ENCODE data around the gene HPX.
A peak's percentile ranks its signal among the peaks of the same experiment; 100 is the strongest.

The HPX gene

GRCh38 chr11:6405846-6406245 is 34.9 kb downstream of the HPX start:
- DNase-seq (ENCODE audit: low read depth) = no peak
- H3K4me3 ChIP-seq (ENCODE audit: low read length) = no peak overlapping the region

GRCh38 chr11:6405052-6405667 is 35.6 kb downstream of the HPX start:
- TF ChIP-seq CTCF (conservative IDR thresholded peaks at IDR 0.05; ENCODE audit: low read length) = no peak
- H3K4me3 ChIP-seq (ENCODE audit: low read length) = no peak overlapping the region
- DNase-seq (ENCODE audit: low read depth) = no peak

More at GRCh38 chr11:6405846-6406245, 34.9 kb downstream of the HPX start:
- TF ChIP-seq CTCF (conservative IDR thresholded peaks at IDR 0.05; ENCODE audit: low read length) = no peak

DNA sequence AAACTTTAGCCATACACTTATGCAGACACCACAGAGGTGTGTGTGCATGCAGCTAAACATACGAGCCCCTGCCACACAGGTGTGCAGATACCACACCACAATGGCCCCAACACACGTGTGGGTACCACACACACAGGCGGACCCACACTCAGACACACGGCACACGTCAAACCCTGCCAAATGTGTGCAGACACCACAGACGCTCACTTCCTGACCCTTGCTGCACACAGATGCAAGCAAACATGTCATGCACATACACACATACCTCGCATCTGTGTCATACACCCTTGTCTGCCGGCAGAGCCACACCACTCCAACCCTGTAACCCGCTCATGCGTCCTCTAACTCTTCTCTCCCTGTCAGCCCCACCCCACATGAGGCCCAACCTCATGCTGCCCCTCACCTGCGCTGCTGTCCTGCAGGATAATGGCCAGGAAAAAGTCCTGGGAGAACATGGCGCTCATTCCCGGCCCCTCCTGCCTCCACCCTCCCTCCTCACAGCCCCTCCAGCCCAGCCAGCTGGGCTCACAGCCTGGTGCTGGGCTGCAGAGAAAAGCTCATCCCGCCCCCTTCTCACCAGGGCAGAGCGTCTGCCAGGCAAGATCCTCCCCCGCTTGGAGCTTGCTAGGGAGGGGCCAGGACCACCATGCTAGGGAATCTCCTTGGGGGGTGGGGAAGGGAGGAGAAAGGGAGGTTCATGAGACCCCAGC is 36.3 kb downstream of the HPX start:
- TF ChIP-seq CTCF (conservative IDR thresholded peaks at IDR 0.05; ENCODE audit: low read length) = no peak
- H3K4me3 ChIP-seq (ENCODE audit: low read length) = no peak overlapping the region

DNA sequence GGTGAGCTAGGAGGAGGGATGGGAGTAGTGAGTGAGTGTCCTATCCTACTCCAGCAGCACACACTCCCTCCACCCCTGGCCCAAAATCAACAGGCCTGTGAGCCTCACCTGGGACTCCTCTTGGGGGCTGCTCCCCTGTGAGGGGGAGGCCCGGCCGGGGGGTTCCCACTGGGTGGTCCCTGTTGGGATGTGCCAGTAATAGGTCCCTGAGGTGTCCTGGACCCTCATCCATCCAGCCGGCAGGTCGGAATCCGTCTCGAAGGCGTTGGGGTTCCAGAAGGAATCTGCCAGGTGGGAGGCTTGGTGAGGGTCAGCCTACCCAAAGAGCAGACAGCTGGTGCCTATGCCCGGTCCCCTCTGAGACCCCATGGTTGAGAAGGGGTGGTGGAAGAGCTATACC is 37.2 kb downstream of the HPX start:
- DNase-seq (ENCODE audit: low read depth) = no peak
- H3K4me3 ChIP-seq (ENCODE audit: low read length) = no peak overlapping the region

More for the DNA sequence above, 36.3 kb downstream of the HPX start:
- peak; percentile 61 for DNase-seq (ENCODE audit: low read depth)

GRCh38 chr11:6402561-6402981 is 38.2 kb downstream of the HPX start:
- no peak for DNase-seq (ENCODE audit: low read depth)
- H3K4me3 ChIP-seq (ENCODE audit: low read length) = no peak overlapping the region
- TF ChIP-seq CTCF (conservative IDR thresholded peaks at IDR 0.05; ENCODE audit: low read length) = no peak

More for the DNA sequence above, 37.2 kb downstream of the HPX start:
- no peak for TF ChIP-seq CTCF (conservative IDR thresholded peaks at IDR 0.05; ENCODE audit: low read length)

GRCh38 chr11:6402061-6402470 is 38.7 kb downstream of the HPX start:
- no peak for TF ChIP-seq CTCF (conservative IDR thresholded peaks at IDR 0.05; ENCODE audit: low read length)
- no peak for DNase-seq (ENCODE audit: low read depth)
- H3K4me3 ChIP-seq (ENCODE audit: low read length) = no peak overlapping the region

DNA sequence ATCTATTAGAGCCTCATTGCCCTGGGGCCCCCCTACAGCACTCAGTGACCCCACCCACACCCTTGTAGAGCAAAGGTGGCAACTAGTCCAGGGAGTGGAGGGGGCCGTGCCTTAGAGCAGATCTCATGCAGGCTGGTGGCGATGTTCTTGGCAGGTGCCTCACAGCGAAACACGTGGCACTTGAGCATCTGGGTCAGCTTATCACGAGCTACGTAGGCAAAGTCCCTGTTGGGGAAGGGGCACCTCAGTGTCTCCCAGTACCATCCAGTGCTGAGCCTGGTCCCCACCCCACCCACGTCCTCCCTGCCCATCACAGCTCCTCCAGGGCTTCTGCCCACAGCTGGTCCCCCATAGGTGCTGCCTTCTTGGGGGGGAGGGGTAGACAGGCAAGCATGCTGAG is 39.3 kb downstream of the HPX start:
- H3K4me3 ChIP-seq (ENCODE audit: low read length) = no peak overlapping the region
- DNase-seq (ENCODE audit: low read depth) = no peak
- no peak for TF ChIP-seq CTCF (conservative IDR thresholded peaks at IDR 0.05; ENCODE audit: low read length)
